Posterior cingulate gyrus (tissue), 11 donors: ENCODE results near the gene SCNN1G.
A peak's percentile ranks its signal among the peaks of the same experiment; 100 is the strongest.

Experiments
- DNase-seq, 10 donors: peaks; one replicate each; pipeline versions ENCODE4 v3.0.0 to v3.0.0-alpha.2; 2020 to 2021; ENCODE audit warnings: mixed read lengths in 3 of 10
- intact Hi-C: fragments of 100-400 bp; cut with DNase I; formaldehyde crosslinking; loops from one replicate; pipeline ENCODE4 v1.15.1; 2023

Gene SCNN1G

DNA sequence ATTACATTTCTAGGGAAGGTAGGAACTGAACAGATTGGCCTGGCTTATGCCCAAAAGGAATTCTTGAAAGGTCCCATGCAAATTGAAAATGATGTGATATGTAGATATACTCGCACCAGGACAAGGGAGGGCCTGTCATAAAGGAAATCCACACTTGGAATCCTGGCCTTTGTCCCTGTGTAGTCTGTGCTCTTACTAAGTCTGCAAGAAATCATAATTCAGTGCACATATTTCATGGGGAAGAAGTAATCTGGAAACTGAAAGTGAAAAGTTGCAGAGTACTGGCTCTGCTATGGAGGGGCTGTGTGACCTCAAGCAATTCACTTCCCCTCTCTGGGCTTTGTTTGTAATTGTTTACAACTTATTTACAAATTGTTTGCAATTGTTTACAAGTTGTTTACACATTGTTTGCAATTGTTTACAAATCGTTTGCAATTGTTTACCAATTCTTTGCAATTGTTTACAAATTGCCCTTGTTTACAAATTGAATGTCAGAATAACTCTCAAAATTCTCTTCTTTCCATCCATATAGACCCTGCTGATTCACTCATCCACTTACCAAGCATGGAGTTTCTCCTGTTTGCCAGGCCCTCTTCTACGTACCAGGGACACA, 12.9 kb downstream of the SCNN1G start:
- intact Hi-C loops = no loop called here
- DNase-seq = no peak

- intact Hi-C loops = no loop called here
- no peak for DNase-seq
These were observed 14.0 kb downstream of the SCNN1G start for GRCh38 chr16:23196539-23196938.

GRCh38 chr16:23202166-23202565, 19.6 kb downstream of the SCNN1G start:
- intact Hi-C loops = no loop called here
- no peak for DNase-seq

GRCh38 chr16:23206986-23207385, 24.4 kb downstream of the SCNN1G start:
- no peak for DNase-seq
- intact Hi-C loops = no loop called here

- intact Hi-C loops = no loop called here
- no peak for DNase-seq
These were observed 24.9 kb downstream of the SCNN1G start for GRCh38 chr16:23207485-23207884.

DNA sequence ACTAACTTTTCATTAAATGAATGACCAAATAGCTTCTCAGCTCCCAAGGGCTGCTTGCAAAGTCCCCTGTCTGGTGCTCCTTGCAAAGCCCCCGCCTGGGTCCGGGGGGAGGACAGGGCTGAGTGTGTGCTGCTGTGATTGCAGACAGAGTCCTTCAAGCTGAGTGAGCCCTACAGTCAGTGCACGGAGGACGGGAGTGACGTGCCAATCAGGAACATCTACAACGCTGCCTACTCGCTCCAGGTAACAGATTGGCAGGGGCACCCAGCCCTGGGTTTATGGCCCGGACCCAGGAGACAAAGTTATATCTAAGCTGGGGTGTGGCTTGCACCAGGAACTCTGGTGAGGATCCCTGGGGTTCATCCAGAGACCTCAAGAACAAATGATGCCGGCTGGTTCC, 27.1 kb downstream of the SCNN1G start:
- DNase-seq = no peak
- intact Hi-C loops = no loop called here

- intact Hi-C loops = no loop called here
- no peak for DNase-seq
These were observed 31.3 kb downstream of the SCNN1G start for GRCh38 chr16:23213831-23214230.

- intact Hi-C loops = no loop called here
- no peak for DNase-seq
These were observed 32.3 kb downstream of the SCNN1G start for GRCh38 chr16:23214796-23215195.

DNA sequence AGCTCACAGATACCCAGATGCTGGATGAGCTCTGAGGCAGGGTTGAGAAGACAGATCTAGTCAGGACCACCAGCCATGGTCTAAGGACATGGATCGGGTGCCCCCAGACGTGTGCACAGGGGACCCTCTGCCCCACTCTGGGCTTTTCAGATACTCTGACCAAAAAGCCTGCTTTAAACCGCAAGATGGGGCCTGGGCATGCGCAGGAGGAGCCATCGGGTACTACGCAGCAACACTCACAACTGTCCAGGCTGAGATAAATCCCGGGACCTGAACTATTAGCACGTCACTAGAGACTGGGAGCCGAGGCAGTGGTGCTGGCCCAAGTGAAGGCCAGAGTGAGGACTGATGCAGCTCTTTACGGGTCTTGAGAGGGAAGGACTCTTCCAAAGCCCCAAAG, 32.9 kb downstream of the SCNN1G start:
- no peak for DNase-seq
- intact Hi-C loops = no loop called here

DNA sequence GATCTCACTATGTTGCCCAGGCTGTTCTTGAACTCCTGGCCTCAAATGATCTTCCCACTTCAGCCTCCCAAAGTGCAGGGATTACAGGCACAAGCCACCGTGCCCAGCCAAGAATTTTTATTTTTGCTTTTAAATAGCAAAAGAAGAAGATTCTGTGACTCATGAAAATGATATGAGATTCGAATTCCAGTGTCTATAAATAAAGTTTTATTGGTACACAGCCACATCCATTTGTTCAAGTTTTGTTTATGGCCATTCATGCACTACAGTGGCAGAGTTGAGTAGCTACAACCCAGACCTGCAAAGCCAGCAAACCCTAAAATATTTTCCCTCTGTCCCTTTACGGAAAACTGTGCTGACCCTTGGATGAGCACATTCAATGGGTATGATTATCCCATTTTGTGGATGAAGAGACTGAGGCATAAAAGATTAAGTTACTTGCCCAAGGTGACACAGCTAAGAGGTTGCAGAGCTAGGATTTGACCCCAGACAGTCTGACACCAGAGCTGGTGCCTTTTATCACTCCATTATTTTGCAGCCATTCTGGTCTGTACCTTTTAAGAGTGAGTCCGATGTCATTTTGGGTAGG, 34.2 kb downstream of the SCNN1G start:
- no peak for DNase-seq
- intact Hi-C loops = no loop called here

- intact Hi-C loops = no loop called here
- no peak for DNase-seq
These were observed 35.1 kb downstream of the SCNN1G start for GRCh38 chr16:23217646-23218045.

DNA sequence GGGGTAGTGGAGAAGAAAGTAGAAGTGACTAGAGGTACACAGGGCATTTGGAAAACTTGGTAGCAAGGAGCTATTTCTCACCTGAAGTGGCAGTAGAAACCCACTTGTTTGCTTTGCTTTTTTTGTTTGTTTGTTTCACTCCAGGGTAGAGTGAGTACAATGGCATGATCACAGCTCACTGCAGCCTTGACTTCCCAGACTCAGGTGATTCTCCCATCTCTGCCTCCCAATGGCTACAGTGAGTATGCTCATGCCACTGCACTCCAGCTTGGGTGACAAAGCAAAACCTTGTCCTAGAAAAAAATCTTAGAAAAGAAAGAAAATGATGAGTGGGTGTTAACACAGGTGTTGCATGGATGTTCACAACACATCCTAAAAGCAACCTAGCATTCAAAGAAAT, 40.4 kb downstream of the SCNN1G start:
- DNase-seq = no peak
- intact Hi-C loops = no loop called here

- intact Hi-C loops = no loop called here
- no peak for DNase-seq
These were observed 40.8 kb downstream of the SCNN1G start for GRCh38 chr16:23223368-23223767.

DNA sequence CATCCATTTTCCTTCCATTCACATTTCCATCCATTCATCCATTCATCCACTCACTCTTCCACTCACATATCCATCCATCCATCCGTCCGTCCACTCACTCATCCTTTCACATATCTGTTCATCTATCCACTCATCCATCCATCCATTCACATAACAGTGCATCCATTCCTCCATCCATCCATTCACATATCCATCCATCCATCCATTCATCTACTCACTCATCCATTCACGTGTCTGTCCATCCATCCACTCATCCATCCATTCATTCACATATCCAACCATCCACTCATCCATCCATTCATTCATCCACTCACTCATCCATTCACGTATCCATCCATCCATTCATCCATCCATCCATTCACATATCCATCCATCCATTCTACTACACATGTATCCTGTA, 42.6 kb downstream of the SCNN1G start:
- no peak for DNase-seq
- intact Hi-C loops = no loop called here

- DNase-seq = no peak
- intact Hi-C loops = no loop called here
These were observed 43.1 kb downstream of the SCNN1G start for GRCh38 chr16:23225634-23226033.

GRCh38 chr16:23227529-23227928, 45.0 kb downstream of the SCNN1G start:
- intact Hi-C loops = no loop called here
- DNase-seq = no peak

DNA sequence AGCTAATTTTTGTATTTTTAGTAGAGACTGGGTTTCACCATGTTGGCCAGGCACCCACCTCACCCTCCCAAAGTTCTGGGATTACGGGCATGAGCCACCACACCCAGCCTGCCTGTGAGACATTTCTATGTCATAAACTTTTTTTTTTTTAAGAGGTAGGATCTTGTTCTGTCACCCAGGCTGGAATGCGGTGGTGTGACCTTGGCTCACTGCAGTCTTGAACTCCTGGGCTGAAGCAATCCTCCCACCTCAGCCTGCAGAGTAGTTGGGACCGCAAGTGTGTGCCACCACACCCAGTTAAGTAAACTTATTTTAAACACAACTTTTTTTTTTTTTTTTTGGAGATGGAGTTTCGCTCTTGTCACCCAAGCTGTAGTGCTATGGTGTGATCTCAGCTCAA, 47.2 kb downstream of the SCNN1G start:
- no peak for DNase-seq
- intact Hi-C loops = no loop called here

GRCh38 chr16:23232806-23233205, 50.3 kb downstream of the SCNN1G start:
- DNase-seq = no peak
- intact Hi-C loops = no loop called here

GRCh38 chr16:23235176-23235575, 52.6 kb downstream of the SCNN1G start:
- intact Hi-C loops = no loop called here
- DNase-seq = no peak

DNA sequence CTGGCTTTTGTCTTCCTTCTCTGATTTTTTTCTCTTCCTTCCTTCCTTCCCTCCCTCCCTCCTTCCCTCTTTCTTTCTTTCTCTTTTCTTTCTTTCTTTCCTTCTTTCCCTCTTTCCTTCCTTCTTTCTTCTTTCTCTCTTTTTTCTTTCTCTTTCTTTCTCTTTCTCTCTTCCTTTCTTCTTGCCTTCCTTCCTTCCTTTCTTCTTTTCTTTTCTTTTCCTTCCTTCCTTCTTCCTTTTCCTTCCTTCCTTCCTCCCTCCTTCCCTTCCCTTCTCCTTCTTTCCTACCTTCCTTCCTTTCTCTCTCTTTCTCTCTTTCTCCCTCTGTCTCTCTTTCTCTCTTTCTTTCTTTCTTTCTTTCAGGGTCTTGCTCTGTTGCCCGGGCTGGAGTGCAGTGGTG, 54.4 kb downstream of the SCNN1G start:
- DNase-seq = no peak
- intact Hi-C loops = no loop called here

DNA sequence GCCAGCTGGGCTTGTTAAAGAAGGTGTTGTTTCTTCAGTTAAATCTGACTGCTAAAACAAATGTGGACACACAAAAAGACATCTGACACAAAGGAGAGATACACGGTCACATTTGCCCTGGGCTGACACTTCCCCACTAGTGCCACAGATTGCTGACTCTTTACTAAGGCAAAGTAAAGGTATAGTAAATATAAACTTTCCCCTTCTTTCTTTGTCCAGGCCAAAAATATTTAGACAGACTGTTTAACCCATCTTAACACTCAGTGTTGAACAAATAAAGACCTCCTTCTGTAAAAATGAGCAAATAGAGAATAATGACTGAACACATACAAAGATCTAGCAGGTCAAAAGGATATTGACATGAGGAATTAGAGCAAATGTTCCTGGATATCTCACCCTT, 58.4 kb downstream of the SCNN1G start:
- no peak for DNase-seq
- intact Hi-C loops = no loop called here

GRCh38 chr16:23244122-23244521, 61.6 kb downstream of the SCNN1G start:
- intact Hi-C loops = no loop called here

GRCh38 chr16:23245268-23245667, 62.7 kb downstream of the SCNN1G start:
- intact Hi-C loops = no loop called here
- peak in 4 of 10 donors; percentile 7 to 31 (median 12) for DNase-seq

More at GRCh38 chr16:23244122-23244521, 61.6 kb downstream of the SCNN1G start:
- no peak for DNase-seq
